HG03095 (cell line): ENCODE data around the gene NQO2.
"Not testable (repeated sequence)": the region's sequence is repeated elsewhere in the genome, so short reads cannot be mapped to it uniquely, and the experiment has no call there.

ENCODE experiments used
- ATAC-seq: cut with Tn5 transposase; IDR thresholded peaks from one replicate; pipeline ENCODE4 v1.9.1; 2021; ENCODE audit warnings: moderate library complexity; ENCODE audit not compliant: unreplicated experiment

NQO2 gene

GRCh38 chr6:2988426-2989331, 11.0 kb upstream of the NQO2 start:
- peak; percentile 57 for ATAC-seq

- ATAC-seq: peak; percentile 68
These were observed 10.1 kb upstream of the NQO2 start for GRCh38 chr6:2989332-2990247.

GRCh38 chr6:2990248-2990931, 9.3 kb upstream of the NQO2 start:
- ATAC-seq: no peak

- ATAC-seq: no peak
These were observed 8.7 kb upstream of the NQO2 start for GRCh38 chr6:2990932-2991506.

GRCh38 chr6:2992330-2992979, 7.2 kb upstream of the NQO2 start:
- ATAC-seq: no peak

- no peak for ATAC-seq
These were observed 5.9 kb upstream of the NQO2 start for GRCh38 chr6:2993755-2994317.

- not testable (repeated sequence) for ATAC-seq
These were observed 1.3 kb upstream of the NQO2 start for GRCh38 chr6:2998249-2998997.

- ATAC-seq: no peak
These were observed 586 bp upstream of the NQO2 start for GRCh38 chr6:2998998-2999617.

GRCh38 chr6:3001146-3001772, 1.6 kb downstream of the NQO2 start:
- no peak for ATAC-seq

- ATAC-seq: no peak
These were observed 2.1 kb downstream of the NQO2 start for GRCh38 chr6:3001773-3002293.

- not testable (repeated sequence) for ATAC-seq
These were observed 3.5 kb downstream of the NQO2 start for GRCh38 chr6:3003226-3003625.

- ATAC-seq: no peak
These were observed 5.4 kb downstream of the NQO2 start for GRCh38 chr6:3005077-3005476.

GRCh38 chr6:3005874-3006273, 6.2 kb downstream of the NQO2 start:
- ATAC-seq: no peak

GRCh38 chr6:3006476-3006875, 6.8 kb downstream of the NQO2 start:
- ATAC-seq: no peak

- ATAC-seq: no peak
These were observed 7.9 kb downstream of the NQO2 start for GRCh38 chr6:3007571-3007970.

GRCh38 chr6:3008712-3009265, 9.1 kb downstream of the NQO2 start:
- not testable (repeated sequence) for ATAC-seq

- no peak for ATAC-seq
These were observed 10.2 kb downstream of the NQO2 start for GRCh38 chr6:3009930-3010329.

- no peak for ATAC-seq
These were observed 11.5 kb downstream of the NQO2 start for GRCh38 chr6:3011158-3011557.
